Iris pigment epithelial cell (primary cell): ENCODE measurements around the gene INS.
"Not testable (repeated sequence)": the region's sequence is repeated elsewhere in the genome, so short reads cannot be mapped to it uniquely, and the experiment has no call there.

Source experiments
- DNase-seq: peaks from one replicate; pipeline ENCODE4 v3.0.0-alpha.2; 2011; ENCODE audit warnings: low read depth

Gene INS

DNA sequence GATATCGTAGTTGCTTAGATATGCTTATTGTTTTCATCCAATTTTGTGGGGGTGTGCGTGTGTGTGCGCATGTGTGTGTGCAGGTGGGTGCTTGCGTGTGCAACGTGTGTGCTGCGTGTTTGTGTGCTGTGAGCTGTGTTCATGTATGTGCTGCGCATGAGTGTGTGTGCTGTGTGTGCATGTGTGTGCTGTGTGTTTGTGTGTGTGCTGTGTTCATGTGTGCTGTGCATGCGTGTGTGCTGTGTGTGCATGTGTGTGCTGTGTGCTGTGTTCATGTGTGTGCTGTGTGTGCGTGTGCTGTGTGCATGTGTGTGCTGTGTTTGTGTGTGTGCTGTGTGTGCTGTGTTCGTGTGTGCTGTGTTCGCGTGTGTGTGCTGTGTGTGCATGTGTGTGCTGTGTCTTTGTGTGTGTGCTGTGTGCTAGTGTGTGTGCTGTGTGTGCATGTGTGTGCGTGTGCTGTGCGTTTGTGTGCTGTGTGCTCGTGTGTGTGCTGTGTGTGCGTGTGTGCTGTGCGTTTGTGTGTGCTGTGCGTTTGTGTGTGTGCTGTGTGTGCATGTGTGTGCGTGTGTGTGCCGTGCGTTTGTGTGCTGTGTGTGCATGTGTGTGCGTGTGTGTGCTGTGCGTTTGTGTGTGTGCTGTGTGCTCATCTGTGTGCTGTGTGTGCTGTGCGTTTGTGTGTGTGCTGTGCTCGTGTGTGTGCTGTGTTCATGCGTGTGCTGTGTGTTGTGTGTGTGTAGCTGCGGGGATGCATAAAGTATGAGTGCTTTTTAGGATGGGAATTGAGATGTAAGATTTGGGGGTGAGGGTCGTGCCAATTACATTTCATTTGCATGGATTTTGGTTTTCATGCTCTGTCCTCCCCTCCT, 29.4 kb downstream of the INS start:
- DNase-seq, result no peak

- no peak for DNase-seq
Measured at GRCh38 chr11:2130881-2131352, 30.1 kb downstream of the INS start.

- no peak for DNase-seq
Measured at GRCh38 chr11:2129699-2130366, 31.2 kb downstream of the INS start.

- DNase-seq, result no peak
Measured at GRCh38 chr11:2129308-2129698, 31.7 kb downstream of the INS start.

DNA sequence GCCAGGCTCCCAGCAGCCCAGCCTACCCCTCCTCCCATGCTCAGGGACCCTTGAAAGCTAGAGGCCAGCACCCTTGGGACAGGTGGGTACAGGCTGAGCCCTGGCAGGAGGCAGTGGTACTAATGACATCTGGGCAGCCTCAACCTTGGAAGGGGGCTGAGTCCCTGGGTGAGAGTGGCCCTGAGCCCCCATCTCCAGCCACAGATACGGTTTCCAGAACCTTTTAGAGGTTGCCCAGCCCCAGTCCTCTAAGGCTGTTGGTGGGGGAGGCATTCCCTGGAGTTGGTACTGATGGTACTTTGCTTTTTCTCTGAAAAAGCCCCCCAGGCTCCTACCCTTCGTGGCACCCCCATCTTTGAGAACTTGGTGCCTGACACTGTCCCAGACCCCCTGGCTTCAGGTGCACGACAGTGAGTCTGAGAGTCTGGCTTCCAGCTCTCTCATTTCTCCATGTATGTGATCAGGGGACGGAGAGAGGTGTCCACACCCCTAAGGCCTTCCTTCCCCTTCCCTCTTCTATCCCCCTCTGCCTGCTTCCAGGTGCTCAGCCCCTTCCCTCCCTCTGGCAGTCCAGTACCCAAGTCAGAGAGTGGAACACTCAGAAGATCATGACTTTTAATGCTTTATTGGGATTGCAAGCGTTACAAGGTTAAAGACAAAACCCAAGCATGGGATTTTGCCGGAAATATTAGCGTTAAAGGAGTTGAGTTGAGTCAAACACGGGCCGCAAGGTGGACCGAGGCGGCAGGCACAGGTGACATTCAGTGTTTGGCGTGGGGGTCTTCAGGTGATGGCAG, 32.3 kb downstream of the INS start:
- DNase-seq, result no peak

- DNase-seq, result no peak
Measured at GRCh38 chr11:2128130-2128510, 32.9 kb downstream of the INS start.

DNA sequence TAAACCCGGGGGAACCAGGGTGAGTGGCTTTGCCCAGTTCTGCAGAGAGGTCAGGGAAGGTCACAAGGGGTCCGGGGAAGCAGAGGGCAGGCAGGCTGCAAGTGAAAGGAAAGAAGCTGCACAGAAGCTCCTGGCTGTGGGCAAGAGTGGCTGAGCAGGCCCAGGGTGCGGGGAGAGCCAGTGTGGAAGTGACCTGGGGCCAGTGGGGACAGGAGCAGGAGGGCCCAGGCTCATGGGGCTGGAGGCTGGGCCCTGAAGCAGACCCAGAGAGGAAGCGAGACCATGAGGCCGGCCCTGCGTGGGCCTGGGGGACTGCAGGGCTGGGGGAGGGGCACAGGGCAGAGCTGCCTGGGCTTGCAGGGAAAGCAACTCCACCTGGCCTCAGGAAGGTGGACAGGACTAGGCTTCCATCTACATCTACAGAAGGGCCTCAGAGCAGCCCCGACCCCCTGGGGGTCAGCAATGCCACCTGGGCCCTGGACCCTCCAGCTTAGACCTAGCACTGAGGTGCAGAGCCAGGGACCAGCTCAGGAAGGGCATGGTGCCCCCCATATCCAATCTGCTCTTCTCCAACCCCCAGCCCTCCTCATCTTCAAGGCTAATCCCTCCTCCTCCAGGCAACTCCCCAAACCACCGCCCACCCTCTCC, 33.4 kb downstream of the INS start:
- DNase-seq, result no peak

DNA sequence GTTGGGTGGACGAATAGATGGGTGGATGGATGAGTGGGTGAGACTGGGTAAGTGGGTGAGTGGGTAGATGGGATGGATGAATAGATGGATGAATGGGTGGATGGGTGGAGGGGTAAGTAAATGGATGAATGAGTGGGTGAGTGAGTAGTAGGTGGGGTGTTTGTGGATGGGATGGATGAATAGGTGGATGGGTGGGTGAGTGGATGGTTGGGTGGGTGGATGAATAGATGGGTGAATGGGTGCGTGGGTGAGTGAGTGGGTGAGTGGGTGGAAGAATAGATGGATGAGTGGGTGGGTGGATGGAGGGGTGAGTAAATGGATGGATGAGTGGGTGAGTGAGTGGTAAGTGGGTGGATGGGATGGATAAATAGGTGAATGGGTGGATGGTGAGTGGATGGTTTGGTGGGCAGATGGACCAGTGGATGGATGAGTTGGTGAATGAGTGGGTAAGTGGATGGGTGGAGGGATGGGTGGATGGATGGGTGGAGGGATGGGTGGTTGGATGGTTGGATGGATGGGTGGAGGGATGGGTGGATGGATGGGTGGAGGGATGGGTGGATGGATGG, 34.4 kb downstream of the INS start:
- DNase-seq, result no peak

GRCh38 chr11:2124736-2125484, 36.1 kb downstream of the INS start:
- DNase-seq, result not testable (repeated sequence)

GRCh38 chr11:2123628-2123960, 37.4 kb downstream of the INS start:
- DNase-seq, result no peak

DNA sequence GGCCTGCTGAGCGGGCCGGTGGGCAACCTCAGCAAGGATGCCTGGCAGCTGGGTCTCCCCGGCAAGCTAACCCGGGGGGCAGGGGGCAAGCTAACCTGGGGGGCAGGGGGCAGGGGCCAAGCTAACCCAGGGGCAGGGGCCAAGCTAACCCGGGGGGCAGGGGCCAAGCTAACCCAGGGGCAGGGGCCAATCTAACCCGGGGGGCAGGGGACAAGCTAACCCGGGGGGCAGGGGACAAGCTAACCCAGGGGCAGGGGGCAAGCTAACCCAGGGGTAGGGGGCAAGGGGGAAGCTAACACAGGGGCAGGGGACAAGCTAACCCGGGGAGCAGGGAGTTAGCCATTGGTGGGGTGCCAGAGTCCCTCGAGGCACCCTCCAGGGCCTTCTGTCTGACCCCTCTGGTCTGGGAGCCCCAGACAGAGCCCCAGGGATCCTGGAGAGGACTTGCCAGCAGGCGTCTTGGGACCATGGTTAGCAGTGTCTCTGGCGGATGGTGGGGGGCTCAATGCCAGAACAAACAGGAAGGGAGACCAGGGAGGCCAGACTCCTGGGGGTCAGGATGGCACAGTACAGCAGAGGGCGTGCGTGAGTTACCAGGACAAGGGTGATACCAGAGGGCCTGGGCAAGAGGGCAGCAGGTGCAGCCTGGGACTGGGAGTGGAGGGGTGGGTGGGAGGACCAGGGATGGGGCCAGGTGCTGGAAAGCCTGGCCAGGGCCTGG, 37.9 kb downstream of the INS start:
- DNase-seq, result no peak

DNA sequence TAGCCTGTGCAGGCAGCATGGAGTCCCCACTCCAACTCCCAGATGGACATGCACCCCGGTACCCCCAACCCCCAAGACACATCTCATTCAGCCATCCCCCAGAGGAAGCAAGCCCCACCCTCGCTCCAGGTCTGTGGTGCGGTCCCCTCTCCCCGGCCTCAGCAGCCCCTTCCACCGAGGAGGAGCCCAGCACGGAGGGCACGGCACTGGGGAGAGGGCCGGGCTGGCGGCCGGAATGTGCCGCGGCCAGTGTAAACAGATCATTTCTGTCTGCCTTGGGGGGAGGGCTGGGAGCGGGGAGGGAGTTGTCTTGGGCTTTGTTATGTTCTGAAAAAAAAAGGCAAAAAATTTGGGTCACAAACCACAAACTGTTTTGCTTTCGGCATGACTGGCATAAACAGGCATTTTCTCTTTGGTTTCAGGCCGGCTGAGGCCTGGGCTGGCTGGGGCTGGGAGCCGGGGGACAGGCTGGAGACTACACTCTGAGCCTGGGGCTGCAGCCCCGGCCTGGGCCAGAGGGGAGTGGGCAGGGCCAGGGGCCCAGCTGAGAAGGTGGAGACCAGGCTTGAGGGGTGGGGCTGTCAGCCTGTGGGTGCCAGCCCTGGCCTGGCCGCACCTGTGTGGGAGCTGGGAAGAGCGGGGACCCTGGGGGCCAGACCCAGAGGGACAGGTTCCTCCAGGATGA, 38.6 kb downstream of the INS start:
- DNase-seq, result peak; percentile 60

DNA sequence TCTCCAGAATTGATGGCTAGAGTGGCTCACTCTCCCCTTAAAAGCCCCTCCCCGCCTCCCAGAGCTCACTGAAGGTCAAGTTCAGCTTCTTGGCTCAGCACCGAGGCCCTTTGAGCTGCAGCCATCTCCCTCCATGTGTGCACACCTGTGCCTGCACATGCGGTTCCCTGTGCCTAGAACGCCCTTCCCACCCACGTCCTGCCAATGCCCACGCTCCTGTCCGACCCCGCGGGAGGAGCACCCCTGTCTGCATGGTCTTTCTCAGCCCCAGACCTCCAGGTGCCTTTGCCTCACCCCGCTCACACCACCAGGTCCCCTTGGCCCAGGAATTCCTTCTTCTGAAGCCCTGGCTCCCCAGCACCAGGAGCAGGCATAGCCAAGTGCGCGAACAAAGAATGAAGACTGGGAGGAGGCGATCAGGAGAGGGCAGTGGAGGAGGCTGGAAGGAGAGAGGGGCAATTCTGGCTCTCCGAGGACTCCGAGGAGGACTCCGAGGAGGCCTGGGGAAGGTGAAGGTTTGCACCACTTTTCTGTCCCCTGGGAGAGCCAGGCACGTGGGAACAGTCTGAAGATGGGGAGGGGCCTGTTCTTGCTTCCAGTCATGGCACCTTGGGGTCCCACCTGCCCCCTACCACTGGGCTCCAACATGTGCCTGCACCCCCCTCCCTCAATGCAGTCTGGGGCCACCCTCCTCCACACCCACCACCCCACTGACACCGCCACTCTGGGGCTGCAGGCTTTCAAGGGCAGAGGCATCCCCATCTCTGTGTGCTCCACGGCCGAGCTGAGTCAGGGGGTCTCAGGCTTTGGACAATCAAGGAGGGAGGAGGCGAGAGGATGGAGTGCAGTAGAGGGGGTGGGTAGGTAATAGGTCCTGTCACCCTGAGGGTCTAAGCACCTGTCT, 39.5 kb downstream of the INS start:
- no peak for DNase-seq

- DNase-seq, result no peak
Measured at GRCh38 chr11:2120359-2121100, 40.5 kb downstream of the INS start.

DNA sequence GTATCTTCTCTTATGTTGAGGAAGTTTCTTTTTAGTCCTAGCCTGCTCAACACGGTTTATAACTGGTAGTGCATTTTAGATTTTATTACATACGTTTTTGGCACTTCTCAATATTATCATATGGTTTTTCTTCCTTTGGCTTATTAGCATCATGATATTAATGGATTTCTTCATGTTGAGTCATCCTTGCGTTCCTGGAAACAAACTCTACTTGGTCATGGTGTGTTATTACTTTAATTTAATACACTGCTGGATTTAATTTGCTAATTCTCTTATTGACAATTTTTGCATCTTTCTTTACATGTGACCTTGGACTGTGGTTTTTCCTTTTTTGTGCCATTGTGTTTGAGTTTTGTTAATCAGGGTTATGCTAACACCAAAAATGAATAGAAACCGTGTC, 42.3 kb downstream of the INS start:
- no peak for DNase-seq

GRCh38 chr11:2116680-2117079, 44.3 kb downstream of the INS start:
- no peak for DNase-seq

DNA sequence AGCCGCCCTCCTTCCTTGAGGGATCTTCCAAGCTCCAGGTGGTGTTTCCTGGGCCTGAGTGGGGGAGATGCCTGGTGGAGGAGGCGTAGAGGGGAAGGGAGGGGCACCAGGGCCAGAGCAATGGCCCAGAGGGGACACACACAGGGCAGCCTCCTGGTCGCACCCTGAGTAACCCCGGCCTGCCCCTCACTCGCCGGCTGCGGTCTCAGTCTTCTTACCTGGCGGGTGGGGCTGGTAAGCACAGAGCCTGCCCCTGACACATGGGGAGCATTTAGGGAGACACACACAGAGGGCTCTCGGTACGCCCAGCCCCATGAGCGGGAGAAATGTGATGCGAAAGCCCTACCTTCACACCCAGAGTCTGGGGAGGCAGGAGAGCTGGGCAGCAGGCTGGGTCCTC, 45.7 kb downstream of the INS start:
- DNase-seq, result no peak
